PC-9 (cell line): Measurements from ENCODE around the gene SPRING1. TPM values are rescaled to one million over a fixed set of nuclear protein-coding genes. Genes with fewer than 3 reads are reported as not detected.

Experiments used
- BruUV-seq: library from RNA; stranded (reverse); fragments of 400-500 nt; replicated peaks from 2 replicates; lab custom pipeline; 2021; lab: Mats Ljungman, UMichigan
- CTCF ChIA-PET: fragments of 300-600 bp; sonication (Branson Sonifier 250); formaldehyde crosslinking; loops from one replicate; lab custom pipeline; 2022; ENCODE audit warnings: antibody characterized with exemption; lab: Charles Lee
- POLR2A ChIA-PET: fragments of 300-600 bp; sonication (Branson Sonifier 250); formaldehyde crosslinking; loops from one replicate; lab custom pipeline; 2022; ENCODE audit warnings: antibody characterized with exemption; ENCODE audit not compliant: unreplicated experiment; lab: Charles Lee
- DNase-seq, 2 experiments: peaks; one replicate each; pipeline versions ENCODE4 v3.0.0 to v3.0.0-alpha.2; 2015 to 2022; ENCODE audit warnings: mixed read lengths in 1 of 2
- H2AFZ ChIP-seq: fragments of 200-600 bp; sonication (generic); 2 replicates; pipeline ENCODE4 v1.8.1; 2017; ENCODE audit warnings: antibody characterized with exemption
- H3F3A ChIP-seq: fragments of 200-600 bp; sonication (generic); 2 replicates; pipeline ENCODE4 v1.8.1; 2017; ENCODE audit warnings: antibody characterized with exemption, mild to moderate bottlenecking, low read depth; ENCODE audit not compliant: insufficient read depth
- H3K27ac ChIP-seq: fragments of 200-600 bp; sonication (generic); 2 replicates; pipeline ENCODE4 v1.6.1; 2016; ENCODE audit warnings: mixed run types
- H3K27me3 ChIP-seq: fragments of 200-600 bp; sonication (generic); 2 replicates; pipeline ENCODE4 v1.6.1; 2016; ENCODE audit warnings: low read depth, mixed run types; ENCODE audit not compliant: insufficient read depth
- H3K36me3 ChIP-seq: fragments of 200-600 bp; sonication (generic); 2 replicates; pipeline ENCODE4 v1.6.1; 2016; ENCODE audit warnings: low read depth, mixed run types
- H3K4me1 ChIP-seq: fragments of 200-600 bp; sonication (generic); replicated peaks from 2 replicates; pipeline ENCODE4 v1.6.1; 2016; ENCODE audit warnings: mixed run types; ENCODE audit not compliant: insufficient read depth
- H3K4me2 ChIP-seq: fragments of 200-600 bp; sonication (generic); 2 replicates; pipeline ENCODE4 v1.6.1; 2017; ENCODE audit warnings: mixed run types
- H3K4me3 ChIP-seq: fragments of 200-600 bp; sonication (generic); 2 replicates; pipeline ENCODE4 v1.6.1; 2016; ENCODE audit warnings: mixed run types
- H3K79me2 ChIP-seq: fragments of 200-600 bp; sonication (generic); 2 replicates; pipeline ENCODE4 v1.6.1; 2017; ENCODE audit warnings: low read depth, mixed run types
- H3K9me2 ChIP-seq: fragments of 200-600 bp; sonication (generic); 2 replicates; pipeline ENCODE4 v1.8.1; 2017; ENCODE audit warnings: mild to moderate bottlenecking; ENCODE audit not compliant: insufficient read depth
- H3K9me3 ChIP-seq: fragments of 200-600 bp; sonication (generic); 2 replicates; pipeline ENCODE4 v1.8.1; 2016; ENCODE audit warnings: low read depth; ENCODE audit not compliant: insufficient read depth
- H4K20me1 ChIP-seq: fragments of 200-600 bp; sonication (generic); 2 replicates; pipeline ENCODE4 v1.8.1; 2017; ENCODE audit not compliant: insufficient read depth
- CTCF ChIP-seq: fragments of 200-600 bp; sonication (generic); conservative IDR thresholded peaks from 2 replicates; pipeline ENCODE4 v1.6.1; 2017; ENCODE audit warnings: mixed run types, antibody characterized with exemption, mild to moderate bottlenecking, moderate library complexity
- EZH2 ChIP-seq: fragments of 200-600 bp; sonication (generic); IDR thresholded peaks from 2 replicates; pipeline ENCODE4 v1.8.0; 2017; ENCODE audit warnings: antibody characterized with exemption, low read depth
- intact Hi-C: fragments of 100-400 bp; cut with micrococcal nuclease; formaldehyde crosslinking; loops from one replicate; pipeline ENCODE4 v1.10.0; 2022; ENCODE audit not compliant: unreplicated experiment
- total RNA-seq: library from RNA; stranded (reverse); gene quantifications from 2 replicates; pipeline ENCODE4 v1.2.3, GENCODE V29; 2021

The SPRING1 gene
- total RNA-seq, 1 experiment from 2014 or later: 29.3 TPM

- intact Hi-C loops: no loop called here
- CTCF ChIA-PET: no interaction called here
- H3K4me2 ChIP-seq: peak overlapping the region; percentile 94
These were observed 1.6 kb upstream of the SPRING1 start for GRCh38 chr12:116739381-116739887.

GRCh38 chr12:116736962-116737773 is 701 bp downstream of the SPRING1 start:
- CTCF ChIA-PET: interaction anchor here (1.1 kb wide), 1 partner anchor 143 kb away, joined by 3 read pairs; no protein-coding TSS in a partner anchor
- intact Hi-C loops: loop anchor here (1.0 kb wide), 1 partner anchor 144 kb away; the partner anchor contains the start of gene HRK
- H3K4me1 ChIP-seq: peaks cover 14% of the 10 kb centered on the region
- peak overlapping the region; percentile 82 for H3K4me2 ChIP-seq
- H3K4me3 ChIP-seq: peak overlapping the region; percentile 89
- H3F3A ChIP-seq: peaks cover 6% of the 10 kb centered on the region; the same call in 1 of the 2 replicates
- H3K9me3 ChIP-seq: no peaks in the 10 kb centered on the region
- H3K27me3 ChIP-seq: no peaks in the 10 kb centered on the region
- peak in 1 of 2 experiments; percentile 17 for DNase-seq
- H3K79me2 ChIP-seq: peaks cover 27% of the 10 kb centered on the region
- H3K36me3 ChIP-seq: peaks cover 5% of the 10 kb centered on the region; the same call in 1 of the 2 replicates
- BruUV-seq: TSS peak; percentile 58
- H2AFZ ChIP-seq: peak overlapping the region; percentile 76
- H3K27ac ChIP-seq: no peak overlapping the region
- H4K20me1 ChIP-seq: no peaks in the 10 kb centered on the region
- POLR2A ChIA-PET: no interaction called here
- H3K9me2 ChIP-seq: no peaks in the 10 kb centered on the region
- TF ChIP-seq EZH2 (no peak), CTCF (no peak)

More at GRCh38 chr12:116739381-116739887, 1.6 kb upstream of the SPRING1 start:
- Histone ChIP-seq H3K79me2 (peaks cover 27% of the 10 kb centered on the region), H3K36me3 (no peaks in the 10 kb centered on the region), H3K27ac (no peak overlapping the region), H3K9me2 (no peaks in the 10 kb centered on the region), H3F3A (peaks cover 6% of the 10 kb centered on the region; the same call in 1 of the 2 replicates), H4K20me1 (no peaks in the 10 kb centered on the region), H2AFZ (peak overlapping the region; percentile 96; the same call in 1 of the 2 replicates), H3K4me3 (peak overlapping the region; percentile 84; the same call in 1 of the 2 replicates), H3K9me3 (no peaks in the 10 kb centered on the region), H3K27me3 (no peaks in the 10 kb centered on the region), H3K4me1 (peaks cover 14% of the 10 kb centered on the region)
- POLR2A ChIA-PET: no interaction called here
- TF ChIP-seq CTCF: no peak
- no peak for TF ChIP-seq EZH2
- no TSS peak for BruUV-seq
- no peak for DNase-seq

GRCh38 chr12:116735951-116736599 is 1.8 kb downstream of the SPRING1 start:
- CTCF ChIA-PET: interaction anchor here (1.1 kb wide), 1 partner anchor 144 kb away, joined by 3 read pairs; no protein-coding TSS in a partner anchor
- Histone ChIP-seq H3K9me3 (no peaks in the 10 kb centered on the region), H3F3A (peaks cover 6% of the 10 kb centered on the region; the same call in 1 of the 2 replicates), H3K27ac (no peak overlapping the region), H4K20me1 (0 out of 2 replicates have a peak, but pooled peaks cover 1% of the 10 kb centered on the region), H3K4me3 (peak overlapping the region; percentile 89), H3K4me2 (peak overlapping the region; percentile 82), H3K4me1 (peaks cover 14% of the 10 kb centered on the region), H3K9me2 (no peaks in the 10 kb centered on the region), H3K36me3 (peaks cover 5% of the 10 kb centered on the region; the same call in 1 of the 2 replicates), H2AFZ (peak overlapping the region; percentile 76; the same call in 1 of the 2 replicates), H3K27me3 (no peaks in the 10 kb centered on the region), H3K79me2 (peaks cover 35% of the 10 kb centered on the region)
- no TSS peak for BruUV-seq
- peak; percentile 29 to 75 for DNase-seq
- intact Hi-C loops: no loop called here
- POLR2A ChIA-PET: no interaction called here
- TF ChIP-seq EZH2 (no peak), CTCF (no peak)
